Motor neuron (in vitro differentiated cells): ENCODE measurements around the gene RASSF8. TPM values are rescaled to one million over a fixed set of nuclear protein-coding genes. Genes with fewer than 3 reads are reported as not detected.

Experiments used
- ATAC-seq, 8 experiments: fragments of 200-7000 bp; cut with Tn5 transposase; replicated peaks in 6 of 8; 2 replicates each; pipeline ENCODE4 v1.8.0; 2021; ENCODE audit warnings: mild to moderate bottlenecking in 8 of 8, moderate library complexity in 8 of 8
- H3K27ac ChIP-seq, 2 donors: fragments of 250-450 bp; sonication (Bioruptor Pico); 2 replicates each; pipeline ENCODE4 v1.9.0; 2021; ENCODE audit warnings: antibody characterized with exemption in 2 of 2, mild to moderate bottlenecking in 2 of 2, moderate library complexity in 1 of 2
- H3K4me1 ChIP-seq, 2 donors: fragments of 250-450 bp; sonication (Bioruptor Pico); replicated peaks in 1 of 2; 2 replicates each; pipeline ENCODE4 v1.6.1; 2021; ENCODE audit warnings: antibody characterized with exemption in 2 of 2, mild to moderate bottlenecking in 2 of 2, moderate library complexity in 1 of 2
- H3K4me3 ChIP-seq, 5 donors: fragments of 250-450 bp; sonication (Bioruptor Pico); 2 replicates each; pipeline ENCODE4 v1.9.0; 2021; ENCODE audit warnings: antibody characterized with exemption in 5 of 5, mild to moderate bottlenecking in 5 of 5, moderate library complexity in 4 of 5
- WGBS, 10 experiments: fragments of 450-650 bp; shearing (Covaris generic); methylation state at CpG; one replicate each; pipeline ENCODE4 v1.0.0; 2022; 5-methylcytosine and 5-hydroxymethylcytosine counted together
- in situ Hi-C, 9 experiments: fragments of 400-800 bp; cut with MboI; loops; one replicate each; pipeline ENCODE4 v1.15.0; 2021; ENCODE audit warnings: low sequenced_read_pairs in 9 of 9, low pct_unique_long_range_greater_than_20kb in 2 of 9; ENCODE audit not compliant: unreplicated experiment in 9 of 9
- total RNA-seq, 8 experiments: library from RNA; unstranded; fragments of 300-600 nt; gene quantifications; 2 replicates each; pipeline versions ENCODE4 v1.2.3 to v1.2.4, GENCODE V29; 2022

The RASSF8 gene
- total RNA-seq, 8 experiments from 2014 or later, result 17.3 to 91.7 (median 37.2) TPM

- WGBS, 10 experiments, result 57 to 100% (median 94%) methylated on average over 1 of the region's 1 CpG
- Histone ChIP-seq H3K4me1 (no peaks in the 10 kb centered on the region), H3K27ac (no peak overlapping the region), H3K4me3 (no peak overlapping the region)
- ATAC-seq, result no peak
- in situ Hi-C loops, result loop anchor here in 3 of 9 experiments (25.0 kb wide), 1 partner anchor 566 kb away; no protein-coding TSS in a partner anchor
Measured at GRCh38 chr12:26003065-26003464, 44.6 kb downstream of the RASSF8 start.

GRCh38 chr12:26007566-26007965 is 49.1 kb downstream of the RASSF8 start:
- Histone ChIP-seq H3K4me3 (no peak overlapping the region), H3K4me1 (peaks cover 0 to 4% of the 10 kb centered on the region in 2 donors), H3K27ac (no peak overlapping the region)
- WGBS, 10 experiments, result 33 to 100% (median 100%) methylated on average over 1 of the region's 1 CpG; no CpG with 5 or more reads in 5 of the 10 experiments
- peak in 3 of 8 experiments; percentile 59 to 88 (median 60) for ATAC-seq
- in situ Hi-C loops, result loop anchor here in 3 of 9 experiments (25.0 kb wide), 1 partner anchor 570 kb away; no protein-coding TSS in a partner anchor

- 80 to 100% (median 100%) methylated on average over 1 of the region's 1 CpG for WGBS, 10 experiments
- ATAC-seq, result no peak
- in situ Hi-C loops, result loop anchor here in 3 of 9 experiments (25.0 kb wide), 1 partner anchor 572 kb away; no protein-coding TSS in a partner anchor
- Histone ChIP-seq H3K4me1 (peaks cover 0 to 4% of the 10 kb centered on the region in 2 donors), H3K4me3 (no peak overlapping the region), H3K27ac (no peak overlapping the region)
Measured at GRCh38 chr12:26009593-26009992, 51.1 kb downstream of the RASSF8 start.

GRCh38 chr12:26010293-26010821 is 51.9 kb downstream of the RASSF8 start:
- Histone ChIP-seq H3K4me3 (no peak overlapping the region), H3K27ac (no peak overlapping the region), H3K4me1 (peaks cover 0 to 4% of the 10 kb centered on the region in 2 donors)
- 26 to 91% (median 53%) methylated on average over 2 to 5 of the region's 6 CpGs; no CpG with 5 or more reads in 2 of the 10 experiments for WGBS, 10 experiments
- peak in 2 of 8 experiments; percentile 22 to 31 for ATAC-seq
- in situ Hi-C loops, result loop anchor here in 3 of 9 experiments (25.0 kb wide), 1 partner anchor 573 kb away; no protein-coding TSS in a partner anchor

GRCh38 chr12:26011099-26011498 is 52.6 kb downstream of the RASSF8 start:
- 7 to 100% (median 74%) methylated on average over 1 to 2 of the region's 2 CpGs; no CpG with 5 or more reads in 2 of the 10 experiments for WGBS, 10 experiments
- ATAC-seq, result no peak
- in situ Hi-C loops, result loop anchor here in 3 of 9 experiments (25.0 kb wide), 1 partner anchor 574 kb away; no protein-coding TSS in a partner anchor
- no peak overlapping the region for H3K4me3 ChIP-seq
- peaks cover 0 to 4% of the 10 kb centered on the region in 2 donors for H3K4me1 ChIP-seq
- no peak overlapping the region for H3K27ac ChIP-seq

GRCh38 chr12:26014085-26014484 is 55.6 kb downstream of the RASSF8 start:
- in situ Hi-C loops, result loop anchor here in 3 of 9 experiments (25.0 kb wide), 1 partner anchor 577 kb away; no protein-coding TSS in a partner anchor
- H3K27ac ChIP-seq, result no peak overlapping the region
- H3K4me3 ChIP-seq, result no peak overlapping the region
- H3K4me1 ChIP-seq, result peaks cover 0 to 6% of the 10 kb centered on the region in 2 donors
- 64 to 97% (median 91%) methylated on average over 3 to 6 of the region's 6 CpGs for WGBS, 10 experiments
- no peak for ATAC-seq

- H3K27ac ChIP-seq, result no peak overlapping the region
- WGBS, 10 experiments, result 40 to 100% (median 86%) methylated on average over 1 to 2 of the region's 2 CpGs
- peaks cover 0 to 2% of the 10 kb centered on the region in 2 donors for H3K4me1 ChIP-seq
- no peak overlapping the region for H3K4me3 ChIP-seq
- no peak for ATAC-seq
- in situ Hi-C loops, result loop anchor here in 3 of 9 experiments (25.0 kb wide), 1 partner anchor 579 kb away; no protein-coding TSS in a partner anchor
Measured at GRCh38 chr12:26016516-26016915, 58.0 kb downstream of the RASSF8 start.

- 31 to 94% (median 73%) methylated on average over 1 to 3 of the region's 4 CpGs; no CpG with 5 or more reads in 2 of the 10 experiments for WGBS, 10 experiments
- in situ Hi-C loops, result loop anchor here in 3 of 9 experiments (25.0 kb wide), 1 partner anchor 580 kb away; no protein-coding TSS in a partner anchor
- H3K4me3 ChIP-seq, result no peak overlapping the region
Measured at GRCh38 chr12:26017484-26018211, 59.2 kb downstream of the RASSF8 start.

GRCh38 chr12:26018926-26019325 is 60.4 kb downstream of the RASSF8 start:
- in situ Hi-C loops, result loop anchor here in 3 of 9 experiments (25.0 kb wide), 1 partner anchor 582 kb away; no protein-coding TSS in a partner anchor
- H3K27ac ChIP-seq, result no peak overlapping the region
- peaks cover 0 to 2% of the 10 kb centered on the region in 2 donors for H3K4me1 ChIP-seq
- WGBS, 10 experiments, result 50 to 100% (median 95%) methylated on average over 1 to 2 of the region's 2 CpGs; no CpG with 5 or more reads in 2 of the 10 experiments
- no peak overlapping the region for H3K4me3 ChIP-seq
- no peak for ATAC-seq

More at GRCh38 chr12:26017484-26018211, 59.2 kb downstream of the RASSF8 start:
- peak in 1 of 8 experiments; percentile 56 for ATAC-seq
- H3K4me1 ChIP-seq, result peaks cover 0 to 2% of the 10 kb centered on the region in 2 donors
- no peak overlapping the region for H3K27ac ChIP-seq

GRCh38 chr12:26021534-26021933 is 63.1 kb downstream of the RASSF8 start:
- Histone ChIP-seq H3K27ac (no peak overlapping the region), H3K4me3 (no peak overlapping the region), H3K4me1 (no peaks in the 10 kb centered on the region)
- 60 to 100% (median 87%) methylated on average over 1 to 2 of the region's 2 CpGs; no CpG with 5 or more reads in 4 of the 10 experiments for WGBS, 10 experiments
- no peak for ATAC-seq
- in situ Hi-C loops, result loop anchor here in 3 of 9 experiments (25.0 kb wide), 1 partner anchor 584 kb away; no protein-coding TSS in a partner anchor

- in situ Hi-C loops, result loop anchor here in 3 of 9 experiments (25.0 kb wide), 1 partner anchor 585 kb away; no protein-coding TSS in a partner anchor
Measured at GRCh38 chr12:26022043-26022442, 63.6 kb downstream of the RASSF8 start.

GRCh38 chr12:26026713-26027112 is 68.2 kb downstream of the RASSF8 start:
- ATAC-seq, result no peak
- Histone ChIP-seq H3K4me3 (no peak overlapping the region), H3K27ac (no peak overlapping the region), H3K4me1 (peaks cover 0 to 3% of the 10 kb centered on the region in 2 donors)
- WGBS, 10 experiments, result 100% methylated on average over 1 of the region's 1 CpG; no CpG with 5 or more reads in 7 of the 10 experiments
- in situ Hi-C loops, result no loop called here

More at GRCh38 chr12:26022043-26022442, 63.6 kb downstream of the RASSF8 start:
- no peak overlapping the region for H3K4me3 ChIP-seq
- no peaks in the 10 kb centered on the region for H3K4me1 ChIP-seq
- 90 to 100% (median 95%) methylated on average over 1 to 3 of the region's 3 CpGs; no CpG with 5 or more reads in 1 of the 10 experiments for WGBS, 10 experiments
- no peak for ATAC-seq
- no peak overlapping the region for H3K27ac ChIP-seq

GRCh38 chr12:26027401-26027800 is 68.9 kb downstream of the RASSF8 start:
- H3K4me1 ChIP-seq, result peaks cover 0 to 3% of the 10 kb centered on the region in 2 donors
- in situ Hi-C loops, result no loop called here
- no peak overlapping the region for H3K4me3 ChIP-seq
- no peak overlapping the region for H3K27ac ChIP-seq
- no peak for ATAC-seq
